Gastrocnemius medialis (tissue), 4 donors: ENCODE results near the gene RNF123.

Source experiments
- POLR2A ChIP-seq, 2 donors: fragments of 450-650 bp; IDR thresholded peaks; one replicate each; pipeline ENCODE4 v1.6.1; 2017; ENCODE audit warnings: antibody characterized with exemption in 2 of 2, mild to moderate bottlenecking in 2 of 2, moderate library complexity in 2 of 2
- TF ChIP-seq, protein P1 (sequence below), 5 experiments: fragments of 450-650 bp in 3 of 5; fragments of 200-600 bp in 2 of 5; sonication (generic) in 2 of 5; IDR thresholded peaks in 4 of 5; conservative IDR thresholded peaks in 1 of 5; 1 replicate in 4 of 5; 2 replicates in 1 of 5; pipeline ENCODE4 v1.5.1; 2016 to 2019; ENCODE audit warnings: antibody characterized with exemption in 5 of 5, mild to moderate bottlenecking in 3 of 5, moderate library complexity in 3 of 5

DNA sequence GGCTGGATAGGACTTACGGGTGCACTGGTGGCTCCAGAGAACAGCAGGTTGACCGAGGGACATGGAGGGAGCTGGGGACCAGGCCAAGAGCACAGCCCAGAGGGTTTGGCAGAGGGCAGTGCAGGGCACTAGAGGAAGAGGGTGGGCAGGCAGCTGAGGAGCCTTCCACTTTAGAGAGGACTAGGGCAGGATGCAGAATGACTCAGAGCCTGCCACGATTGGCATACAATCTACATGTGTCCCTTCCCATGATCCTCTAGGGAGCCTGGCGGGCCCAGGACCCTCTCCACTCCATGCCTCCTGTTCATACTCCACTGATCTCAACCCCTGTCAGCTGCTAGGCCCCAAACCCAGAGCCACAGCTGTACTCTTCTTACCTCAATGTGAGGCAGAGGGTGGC lies 29.6 kb upstream of the RNF123 start:
- no peak for TF ChIP-seq POLR2A (IDR thresholded peaks at IDR 0.05)
- TF ChIP-seq, protein P1, sequence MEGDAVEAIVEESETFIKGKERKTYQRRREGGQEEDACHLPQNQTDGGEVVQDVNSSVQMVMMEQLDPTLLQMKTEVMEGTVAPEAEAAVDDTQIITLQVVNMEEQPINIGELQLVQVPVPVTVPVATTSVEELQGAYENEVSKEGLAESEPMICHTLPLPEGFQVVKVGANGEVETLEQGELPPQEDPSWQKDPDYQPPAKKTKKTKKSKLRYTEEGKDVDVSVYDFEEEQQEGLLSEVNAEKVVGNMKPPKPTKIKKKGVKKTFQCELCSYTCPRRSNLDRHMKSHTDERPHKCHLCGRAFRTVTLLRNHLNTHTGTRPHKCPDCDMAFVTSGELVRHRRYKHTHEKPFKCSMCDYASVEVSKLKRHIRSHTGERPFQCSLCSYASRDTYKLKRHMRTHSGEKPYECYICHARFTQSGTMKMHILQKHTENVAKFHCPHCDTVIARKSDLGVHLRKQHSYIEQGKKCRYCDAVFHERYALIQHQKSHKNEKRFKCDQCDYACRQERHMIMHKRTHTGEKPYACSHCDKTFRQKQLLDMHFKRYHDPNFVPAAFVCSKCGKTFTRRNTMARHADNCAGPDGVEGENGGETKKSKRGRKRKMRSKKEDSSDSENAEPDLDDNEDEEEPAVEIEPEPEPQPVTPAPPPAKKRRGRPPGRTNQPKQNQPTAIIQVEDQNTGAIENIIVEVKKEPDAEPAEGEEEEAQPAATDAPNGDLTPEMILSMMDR (IDR thresholded peaks at IDR 0.05 in 4 of 5, conservative IDR thresholded peaks at IDR 0.05 in 1 of 5): no peak
